HUDEP-2 (cell line): ENCODE measurements around the gene FEM1B.

Experiments
- DNase-seq, 76 experiments: peaks; one replicate each; lab custom pipeline; 2025; ENCODE audit not compliant: unreplicated experiment in 76 of 76; lab: John Stamatoyannopoulos, UW

Gene FEM1B

DNA sequence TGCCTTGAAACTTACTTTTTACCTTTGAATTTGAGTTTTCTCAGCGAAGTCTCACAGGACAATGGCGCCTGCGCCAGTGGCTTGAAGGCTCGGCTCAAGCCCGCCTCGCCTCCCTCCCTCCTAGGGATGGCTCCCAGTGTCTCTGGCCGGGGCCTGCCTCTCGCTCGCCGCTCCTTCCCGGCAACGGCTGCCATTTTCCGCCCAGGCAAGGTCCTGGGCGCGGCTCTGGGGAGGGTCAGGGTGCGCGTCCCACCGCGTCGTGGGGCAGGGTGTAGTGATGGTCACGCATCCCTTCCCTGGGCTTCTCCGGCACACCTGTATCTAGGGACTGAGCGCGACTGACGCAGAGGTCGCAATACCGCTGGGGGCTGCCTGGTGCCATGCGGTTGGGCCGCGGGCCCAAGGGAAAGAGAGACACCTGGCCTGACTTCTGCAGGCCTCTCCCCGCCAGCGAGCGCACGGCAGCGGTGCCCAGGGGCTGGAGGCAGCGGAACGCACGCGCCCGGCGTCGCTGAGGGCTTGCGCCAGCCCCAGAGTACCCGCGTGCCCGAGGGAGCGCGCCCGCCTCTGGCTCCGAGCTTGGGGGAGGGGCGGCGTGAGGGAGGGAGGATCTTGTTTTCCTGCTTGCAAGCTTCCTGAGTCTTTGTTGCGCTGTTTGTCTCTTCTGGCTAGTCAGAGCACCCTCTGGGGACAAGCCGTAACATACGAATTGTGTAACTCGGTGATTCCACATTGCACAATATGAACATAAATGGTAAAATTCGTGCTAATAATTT, 20.7 kb upstream of the FEM1B start:
- DNase-seq = peak in 55 of 76 experiments; percentile 7 to 79 (median 49)

- no peak for DNase-seq
Measured at GRCh38 chr15:68258692-68259091, 18.9 kb upstream of the FEM1B start.

DNA sequence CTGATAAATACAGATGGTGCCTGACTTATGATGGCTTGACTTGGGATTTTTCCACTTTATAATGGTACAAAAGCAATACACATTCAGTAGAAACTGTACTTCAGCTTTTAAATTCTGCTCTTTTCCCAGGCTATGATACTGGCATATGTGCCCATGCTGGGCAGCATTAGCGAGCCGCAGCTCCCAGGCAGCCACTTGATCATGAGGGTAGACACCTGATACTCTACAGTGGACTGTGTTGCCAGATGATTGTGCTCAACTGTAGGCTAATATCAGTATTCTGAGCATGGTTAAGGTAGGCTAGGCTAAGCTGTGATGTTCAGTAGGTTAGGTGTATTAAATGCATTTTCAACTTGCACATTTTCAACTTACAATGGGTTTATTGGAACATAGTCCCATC, 17.7 kb upstream of the FEM1B start:
- no peak for DNase-seq

- DNase-seq = no peak
Measured at GRCh38 chr15:68261241-68261640, 16.3 kb upstream of the FEM1B start.

DNA sequence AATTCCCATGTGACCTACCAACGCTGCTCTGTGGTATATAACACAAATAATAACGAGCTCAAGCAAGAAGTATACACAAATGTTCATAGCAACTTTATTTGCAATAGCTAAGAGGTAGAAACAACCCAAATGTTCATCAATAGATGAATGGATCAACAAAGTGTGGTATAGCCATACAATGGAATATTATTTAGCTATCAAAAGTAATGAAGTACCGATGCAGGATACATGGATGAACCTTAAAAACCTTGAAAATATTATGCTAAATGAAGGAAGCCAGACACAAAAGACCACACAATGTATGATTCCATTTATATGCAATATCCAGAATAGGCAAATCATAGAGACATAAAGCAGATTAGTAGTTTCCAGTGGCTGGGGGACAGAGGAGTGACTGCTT, 15.6 kb upstream of the FEM1B start:
- DNase-seq = no peak

DNA sequence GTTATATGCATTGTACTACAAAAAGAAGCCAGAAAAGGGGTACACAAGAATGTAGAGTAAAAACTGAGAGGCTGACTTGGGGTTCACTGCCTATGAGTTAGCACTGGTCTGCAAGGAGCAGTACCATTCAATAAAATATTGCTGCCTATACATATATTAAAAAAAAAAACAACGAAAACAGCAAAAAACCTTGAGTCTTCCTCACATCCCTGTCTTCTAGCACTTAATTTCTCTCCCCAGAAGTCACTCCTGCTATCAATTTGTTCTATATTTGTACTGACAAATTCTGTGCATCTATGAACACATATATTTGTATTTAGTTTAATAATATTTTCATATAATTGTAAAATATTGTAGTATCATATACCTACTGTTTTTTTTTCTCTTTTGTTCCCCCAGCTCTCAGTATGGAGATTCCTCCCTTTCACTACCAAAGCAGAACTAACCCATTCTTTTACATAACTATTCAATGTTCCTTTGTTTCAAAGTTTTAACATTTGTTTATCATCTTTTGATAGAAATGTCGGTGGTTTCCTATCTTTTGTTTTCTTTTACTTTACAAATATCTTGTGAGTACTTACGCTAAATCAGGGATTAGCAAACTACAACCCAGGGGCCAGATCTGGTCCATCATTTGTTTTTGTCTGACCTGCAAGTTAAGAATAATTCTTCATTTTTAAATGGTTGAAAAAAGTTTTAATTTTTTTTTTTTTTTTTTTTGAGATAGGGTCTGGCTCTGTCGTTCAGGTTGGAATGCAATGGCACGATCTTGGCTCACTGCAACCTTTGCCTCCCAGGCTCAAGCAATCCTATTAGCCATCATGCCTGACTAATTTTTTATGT, 14.8 kb upstream of the FEM1B start:
- no peak for DNase-seq

DNA sequence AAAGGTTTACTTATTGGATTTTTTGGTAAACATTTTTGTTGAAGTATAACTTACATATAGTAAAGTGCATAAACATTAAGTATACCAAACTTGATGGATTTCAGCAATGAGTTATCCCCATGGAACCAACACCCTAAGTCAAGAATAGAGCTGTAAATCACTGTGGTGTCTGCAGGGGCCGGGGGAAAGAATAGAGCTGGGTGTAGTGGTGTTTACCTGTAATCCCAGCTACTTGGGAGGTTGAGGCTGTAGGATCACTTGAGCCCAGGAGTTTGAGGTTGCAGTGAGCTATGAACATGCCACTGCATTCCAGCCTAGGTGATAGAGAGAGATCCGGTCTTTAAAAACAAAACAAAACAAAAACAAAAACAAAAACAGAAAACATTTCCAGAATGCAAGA, 13.3 kb upstream of the FEM1B start:
- no peak for DNase-seq

DNA sequence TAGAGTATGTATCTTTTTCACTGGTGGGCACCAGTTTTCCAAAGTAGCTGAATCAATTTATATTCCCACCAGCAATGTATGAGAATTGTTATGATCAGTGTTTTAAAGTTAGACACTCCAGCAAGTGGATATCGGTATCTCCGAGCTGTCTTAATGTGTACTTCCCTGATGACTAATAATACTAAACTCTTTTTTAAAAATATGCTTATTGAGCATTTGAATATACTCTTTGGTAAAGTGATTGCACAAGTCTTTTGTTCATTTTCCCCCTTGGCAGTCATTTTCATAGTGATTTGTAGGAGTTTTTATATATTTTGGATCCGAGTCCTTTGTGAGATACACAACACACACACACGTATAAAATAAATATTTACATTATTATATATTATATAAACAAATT, 12.5 kb upstream of the FEM1B start:
- DNase-seq = no peak

DNA sequence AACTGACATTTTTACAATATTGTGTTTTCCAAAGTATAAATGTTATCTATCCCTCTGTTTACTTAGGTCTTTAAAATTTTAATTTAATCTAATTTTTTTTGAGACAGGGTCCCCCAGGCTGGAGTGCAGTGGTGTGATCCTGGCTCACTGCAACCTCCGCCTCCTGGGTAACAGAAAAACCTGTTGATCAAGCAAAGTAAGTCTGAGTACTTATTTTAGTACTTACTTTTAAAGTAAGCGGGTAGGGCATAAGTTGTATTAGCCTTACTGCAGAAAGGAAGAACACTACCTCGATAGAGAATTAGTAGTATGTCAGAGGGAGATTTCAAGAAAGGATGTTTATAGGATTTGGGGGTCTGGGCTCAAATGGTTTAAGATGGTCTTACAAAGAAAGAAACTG, 11.9 kb upstream of the FEM1B start:
- DNase-seq = no peak

DNA sequence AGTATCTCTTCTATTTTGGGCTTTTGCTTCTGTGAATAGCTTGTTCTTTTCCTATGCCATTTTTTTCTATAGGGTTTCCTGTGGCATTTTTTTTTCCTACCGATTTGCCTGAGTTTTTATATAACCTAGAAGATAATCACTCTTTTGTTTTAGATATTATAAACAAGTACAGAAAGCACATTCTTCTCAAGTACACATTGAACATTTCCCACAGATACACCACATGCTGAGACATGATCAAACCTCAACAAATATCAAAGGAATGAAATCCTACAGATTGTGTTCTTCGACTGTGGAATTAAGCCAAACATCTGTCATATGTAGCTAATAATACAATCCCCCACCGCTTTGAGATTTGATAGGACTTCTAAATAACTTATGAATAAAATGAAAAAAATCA, 9.1 kb upstream of the FEM1B start:
- DNase-seq = no peak

- DNase-seq = no peak
Measured at GRCh38 chr15:68271854-68272471, 5.6 kb upstream of the FEM1B start.

- DNase-seq = no peak
Measured at GRCh38 chr15:68272721-68273271, 4.7 kb upstream of the FEM1B start.

- DNase-seq = no peak
Measured at GRCh38 chr15:68274201-68274848, 3.2 kb upstream of the FEM1B start.

- no peak for DNase-seq
Measured at GRCh38 chr15:68275165-68275746, 2.3 kb upstream of the FEM1B start.

DNA sequence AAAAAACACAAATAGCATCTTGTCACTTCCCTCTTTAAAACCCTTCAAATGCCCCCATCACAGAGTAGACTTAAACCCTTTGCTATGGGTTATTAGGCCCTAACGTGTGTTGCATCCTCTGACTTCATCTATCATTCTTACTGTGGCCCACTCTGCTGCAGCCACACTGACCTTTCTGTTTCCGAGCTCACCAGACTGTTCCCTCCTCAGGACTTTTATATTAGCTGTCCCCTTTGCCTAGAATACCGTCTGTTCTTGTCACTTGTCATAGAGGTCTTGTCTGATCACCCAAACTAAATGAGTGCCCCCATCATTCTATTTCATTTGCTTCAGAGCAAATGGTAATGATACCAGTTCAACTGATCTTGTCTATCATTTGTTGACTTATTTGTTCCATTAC, 877 bp upstream of the FEM1B start:
- no peak for DNase-seq

DNA sequence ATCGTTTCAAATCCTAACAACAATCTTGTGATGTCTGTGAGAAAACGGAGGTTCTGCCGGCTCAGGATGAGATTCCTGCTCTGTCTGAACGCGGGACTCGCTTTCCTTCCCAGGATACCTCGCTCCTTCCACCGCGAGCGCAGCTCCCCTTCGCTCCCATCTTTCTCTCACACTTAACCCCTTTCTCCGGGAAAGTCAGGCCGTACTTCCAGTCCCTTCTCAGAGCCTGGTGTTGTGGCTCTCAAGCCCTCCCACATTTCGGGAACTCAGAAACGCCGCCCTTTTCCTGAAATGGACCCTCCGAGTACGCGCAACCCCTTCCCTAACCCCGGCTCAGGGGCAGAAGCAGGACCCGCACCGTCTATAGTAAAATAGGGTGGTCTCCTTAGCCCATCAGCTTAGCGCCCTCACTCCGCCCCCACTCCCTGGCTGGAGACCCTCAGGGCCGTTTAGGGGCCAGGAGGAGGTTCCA, 378 bp upstream of the FEM1B start:
- peak in 9 of 76 experiments; percentile 21 to 95 (median 41) for DNase-seq

DNA sequence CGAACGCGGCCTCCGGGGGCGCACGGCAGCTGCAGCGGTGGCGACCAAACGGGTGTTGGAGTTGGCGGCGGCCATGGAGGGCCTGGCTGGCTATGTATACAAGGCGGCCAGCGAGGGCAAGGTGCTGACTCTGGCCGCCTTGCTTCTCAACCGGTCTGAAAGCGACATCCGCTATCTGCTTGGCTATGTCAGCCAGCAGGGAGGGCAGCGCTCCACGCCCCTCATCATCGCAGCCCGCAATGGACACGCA, 725 bp downstream of the FEM1B start:
- peak in 5 of 76 experiments; percentile 44 to 59 (median 50) for DNase-seq

GRCh38 chr15:68278595-68279405, 1.3 kb downstream of the FEM1B start:
- DNase-seq = peak in 5 of 76 experiments; percentile 7 to 40 (median 19)
